GM06990 (cell line): ENCODE measurements around the gene MTA1.

Source experiments
- DNase-seq: peaks from one replicate; pipeline ENCODE4 v3.0.0-alpha.2; 2011; ENCODE audit not compliant: insufficient read length; ENCODE audit errors: extremely low read depth
- H3K27me3 ChIP-seq: replicated peaks from 2 replicates; pipeline ENCODE4 v1.6.0; 2011; ENCODE audit warnings: low read length; ENCODE audit not compliant: control insufficient read depth, insufficient read depth
- H3K36me3 ChIP-seq: 2 replicates; pipeline ENCODE4 v1.5.1; 2011; ENCODE audit warnings: low read length; ENCODE audit not compliant: control insufficient read depth, insufficient read depth
- H3K4me3 ChIP-seq: replicated peaks from 2 replicates; pipeline ENCODE4 v1.5.1; 2011; ENCODE audit warnings: low read depth, mild to moderate bottlenecking, control low read depth, low read length
- TF ChIP-seq, protein P1 (sequence below): IDR thresholded peaks from 2 replicates; pipeline ENCODE4 v1.5.1; 2011; ENCODE audit warnings: low read length, control low read depth, mild to moderate bottlenecking, inconsistent platforms; ENCODE audit not compliant: insufficient read depth, poor library complexity, severe bottlenecking

The MTA1 gene

GRCh38 chr14:105469456-105470349 lies 50.1 kb downstream of the MTA1 start:
- Histone ChIP-seq H3K36me3 (peaks cover 8% of the 10 kb centered on the region), H3K27me3 (no peaks in the 10 kb centered on the region; the same call in 1 of the 2 replicates), H3K4me3 (no peak overlapping the region)
- DNase-seq, result no peak
- TF ChIP-seq, protein P1, sequence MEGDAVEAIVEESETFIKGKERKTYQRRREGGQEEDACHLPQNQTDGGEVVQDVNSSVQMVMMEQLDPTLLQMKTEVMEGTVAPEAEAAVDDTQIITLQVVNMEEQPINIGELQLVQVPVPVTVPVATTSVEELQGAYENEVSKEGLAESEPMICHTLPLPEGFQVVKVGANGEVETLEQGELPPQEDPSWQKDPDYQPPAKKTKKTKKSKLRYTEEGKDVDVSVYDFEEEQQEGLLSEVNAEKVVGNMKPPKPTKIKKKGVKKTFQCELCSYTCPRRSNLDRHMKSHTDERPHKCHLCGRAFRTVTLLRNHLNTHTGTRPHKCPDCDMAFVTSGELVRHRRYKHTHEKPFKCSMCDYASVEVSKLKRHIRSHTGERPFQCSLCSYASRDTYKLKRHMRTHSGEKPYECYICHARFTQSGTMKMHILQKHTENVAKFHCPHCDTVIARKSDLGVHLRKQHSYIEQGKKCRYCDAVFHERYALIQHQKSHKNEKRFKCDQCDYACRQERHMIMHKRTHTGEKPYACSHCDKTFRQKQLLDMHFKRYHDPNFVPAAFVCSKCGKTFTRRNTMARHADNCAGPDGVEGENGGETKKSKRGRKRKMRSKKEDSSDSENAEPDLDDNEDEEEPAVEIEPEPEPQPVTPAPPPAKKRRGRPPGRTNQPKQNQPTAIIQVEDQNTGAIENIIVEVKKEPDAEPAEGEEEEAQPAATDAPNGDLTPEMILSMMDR, result no peak

GRCh38 chr14:105470350-105471296 lies 51.0 kb downstream of the MTA1 start:
- Histone ChIP-seq H3K4me3 (no peak overlapping the region), H3K36me3 (peaks cover 7% of the 10 kb centered on the region), H3K27me3 (no peaks in the 10 kb centered on the region; the same call in 1 of the 2 replicates)
- no peak for DNase-seq
- TF ChIP-seq, protein P1, result no peak

- peaks cover 7% of the 10 kb centered on the region for H3K36me3 ChIP-seq
- H3K27me3 ChIP-seq, result no peaks in the 10 kb centered on the region; the same call in 1 of the 2 replicates
- no peak overlapping the region for H3K4me3 ChIP-seq
- TF ChIP-seq, protein P1, result no peak
- no peak for DNase-seq
Measured at GRCh38 chr14:105471297-105471821, 51.7 kb downstream of the MTA1 start.

DNA sequence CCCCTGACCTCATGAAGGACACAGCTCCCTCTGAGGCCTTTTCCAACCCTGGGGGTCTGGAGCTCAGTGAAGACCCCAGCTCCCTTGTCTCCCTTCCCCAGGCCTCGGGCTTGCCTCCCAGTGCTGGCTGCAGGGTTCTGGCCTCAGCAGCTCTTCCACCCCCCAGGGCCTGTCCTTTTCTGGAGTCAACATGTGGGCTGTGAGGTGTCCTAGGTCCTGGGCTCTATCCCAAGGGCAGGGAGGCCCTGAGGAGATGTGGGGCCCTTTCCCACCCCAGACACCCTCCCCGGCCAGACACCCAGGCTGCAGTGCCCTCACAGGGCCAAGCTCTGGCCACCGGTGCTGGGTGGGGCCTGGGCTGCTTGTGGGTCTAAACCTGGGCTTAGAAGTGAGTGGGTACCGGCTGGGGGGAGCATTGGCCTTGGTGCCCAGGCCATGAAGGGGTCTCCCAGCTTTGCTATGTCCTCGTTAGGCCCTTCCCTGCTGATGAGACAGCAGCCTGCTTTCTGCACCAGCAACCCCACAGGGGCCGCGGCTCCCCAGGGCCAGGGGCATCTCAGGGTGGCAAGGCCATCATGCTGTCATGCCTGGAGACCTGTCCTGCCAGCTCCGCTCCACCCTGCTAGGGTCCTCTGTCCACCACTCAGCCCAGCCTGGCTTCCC lies 52.3 kb downstream of the MTA1 start:
- no peak for DNase-seq
- TF ChIP-seq, protein P1, result no peak
- H3K4me3 ChIP-seq, result no peak overlapping the region
- H3K36me3 ChIP-seq, result peaks cover 7% of the 10 kb centered on the region
- H3K27me3 ChIP-seq, result no peaks in the 10 kb centered on the region; the same call in 1 of the 2 replicates

- TF ChIP-seq, protein P1, result no peak
- Histone ChIP-seq H3K36me3 (peaks cover 7% of the 10 kb centered on the region), H3K4me3 (no peak overlapping the region), H3K27me3 (no peaks in the 10 kb centered on the region; the same call in 1 of the 2 replicates)
- no peak for DNase-seq
Measured at GRCh38 chr14:105472486-105472991, 52.9 kb downstream of the MTA1 start.
